Spinal cord (tissue), 10 donors: ENCODE measurements around the gene TMEM165. TPM values are rescaled to one million over a fixed set of nuclear protein-coding genes. Genes with fewer than 3 reads are reported as not detected.
"Not testable (repeated sequence)": the region's sequence is repeated elsewhere in the genome, so short reads cannot be mapped to it uniquely, and the experiment has no call there.

Experiments used
- DNase-seq, 6 donors: peaks; one replicate each; pipeline versions ENCODE4 v3.0.0 to v3.0.0-alpha.2; 2013 to 2015; ENCODE audit warnings: low spot score in 6 of 6, low read depth in 4 of 6
- H3K27ac ChIP-seq: one replicate; pipeline ENCODE4 v1.5.1; 2013; ENCODE audit warnings: low read depth, low read length, control low read depth
- H3K27me3 ChIP-seq: one replicate; pipeline ENCODE4 v1.6.1; 2013; ENCODE audit warnings: low read length; ENCODE audit not compliant: control insufficient read depth, insufficient read depth
- H3K36me3 ChIP-seq: one replicate; pipeline ENCODE4 v1.6.1; 2013; ENCODE audit warnings: low read length; ENCODE audit not compliant: control insufficient read depth, insufficient read depth
- H3K4me1 ChIP-seq: one replicate; pipeline ENCODE4 v1.6.1; 2013; ENCODE audit warnings: low read length; ENCODE audit not compliant: control insufficient read depth, insufficient read depth
- H3K4me3 ChIP-seq: one replicate; pipeline ENCODE4 v1.5.1; 2013; ENCODE audit warnings: low read depth, low read length, control low read depth
- H3K9me3 ChIP-seq: one replicate; pipeline ENCODE4 v1.6.1; 2013; ENCODE audit warnings: low read length; ENCODE audit not compliant: control insufficient read depth, insufficient read depth
- WGBS: methylation state at CpG from one replicate; pipeline ENCODE4 v1.1.5; 2013; ENCODE audit warnings: missing lambda C conversion rate; ENCODE audit not compliant: insufficient coverage; 5-methylcytosine and 5-hydroxymethylcytosine counted together
- long read RNA-seq, 4 donors: transcript quantifications; one replicate each; lab custom pipeline, GENCODE V29; 2026
- polyA plus RNA-seq, 2 donors: library from polyadenylated mRNA; unstranded; fragments of 120-200 nt; gene quantifications; one replicate each; pipeline ENCODE4 v1.2.1, GENCODE V29; 2013; ENCODE audit not compliant: insufficient read length in 2 of 2
- total RNA-seq, 2 donors: library from RNA; depleted of rRNA in 1 of 2; stranded (reverse); fragments of 120-200 nt in 1 of 2; fragments of >200 nt in 1 of 2; gene quantifications; one replicate each; pipeline versions ENCODE4 v1.2.3 to v1.2.4, GENCODE V29; 2013 to 2014
- donor health status: healthy.

The TMEM165 gene, protein sequence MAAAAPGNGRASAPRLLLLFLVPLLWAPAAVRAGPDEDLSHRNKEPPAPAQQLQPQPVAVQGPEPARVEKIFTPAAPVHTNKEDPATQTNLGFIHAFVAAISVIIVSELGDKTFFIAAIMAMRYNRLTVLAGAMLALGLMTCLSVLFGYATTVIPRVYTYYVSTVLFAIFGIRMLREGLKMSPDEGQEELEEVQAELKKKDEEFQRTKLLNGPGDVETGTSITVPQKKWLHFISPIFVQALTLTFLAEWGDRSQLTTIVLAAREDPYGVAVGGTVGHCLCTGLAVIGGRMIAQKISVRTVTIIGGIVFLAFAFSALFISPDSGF
- total RNA-seq (10 to 100 TPM; 73.4 to 86.1 TPM), polyA plus RNA-seq (10 to 100 TPM; 63.7 to 76.4 TPM)
- long read RNA-seq, donor 1, transcript TMEM165-201 (6 exons, 1,928 nt), result major isoform, 19 of 24 reads
- long read RNA-seq, donor 1, partial matches to known transcripts, result 0 of 24 reads
- long read RNA-seq, donor 1, other reads (novel, unspliced or antisense), result 0 of 24 reads
- long read RNA-seq, donor 2, transcript TMEM165-201 (6 exons, 1,928 nt), result major isoform, 10 of 12 reads
- long read RNA-seq, donor 2, partial matches to known transcripts, result 0 of 12 reads
- long read RNA-seq, donor 2, other reads (novel, unspliced or antisense), result 0 of 12 reads
- long read RNA-seq, donor 3, transcript TMEM165-201 (6 exons, 1,928 nt), result major isoform, 8 of 8 reads
- long read RNA-seq, donor 3, partial matches to known transcripts, result 0 of 8 reads
- long read RNA-seq, donor 3, other reads (novel, unspliced or antisense), result 0 of 8 reads
- long read RNA-seq, donor 4, transcript TMEM165-201 (6 exons, 1,928 nt), result major isoform, 27 of 31 reads
- long read RNA-seq, donor 4, partial matches to known transcripts, result 0 of 31 reads
- long read RNA-seq, donor 4, other reads (novel, unspliced or antisense), result 0 of 31 reads

DNA sequence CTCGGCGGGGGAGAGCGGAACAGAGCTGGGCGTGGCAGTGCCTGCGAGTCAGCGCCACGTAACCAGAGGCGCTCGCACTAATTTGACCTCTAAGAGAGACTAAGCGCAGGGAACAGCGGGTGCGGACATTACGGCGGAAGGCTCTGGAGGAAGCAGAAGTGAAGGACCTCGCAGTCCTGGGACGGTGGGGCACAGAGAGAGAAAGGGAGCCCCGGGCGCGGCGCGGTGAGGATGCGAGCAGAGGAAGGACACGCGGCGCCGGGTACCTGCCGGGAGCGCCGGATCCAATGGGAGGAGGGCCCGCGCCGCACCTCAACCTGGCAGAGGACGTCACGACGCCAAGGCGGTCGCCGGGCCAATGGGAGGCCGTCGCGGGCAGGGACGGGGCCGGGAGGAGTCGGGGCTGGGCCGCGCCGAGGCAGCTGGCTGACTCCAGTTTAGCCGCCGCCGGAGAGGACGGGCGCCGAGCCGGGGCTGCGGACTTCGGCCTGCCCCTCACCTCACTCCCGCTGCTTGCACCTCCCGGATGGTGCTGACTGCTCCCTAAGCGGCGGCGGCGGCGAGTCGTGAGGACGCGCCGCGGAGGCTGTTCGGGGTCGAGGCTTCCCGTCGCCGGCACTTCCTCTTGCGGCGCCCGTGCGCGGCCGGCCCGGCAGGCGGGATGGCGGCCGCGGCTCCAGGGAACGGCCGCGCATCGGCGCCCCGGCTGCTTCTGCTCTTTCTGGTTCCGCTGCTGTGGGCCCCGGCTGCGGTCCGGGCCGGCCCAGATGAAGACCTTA lies at the start of gene TMEM165:
Gene TMEM165 (plus strand): TSS at position 429 of the 779 bp plus-strand sequence. CDS start 233 bp downstream, at position 662.
- WGBS, result 0% methylated on average over 95 of the region's 95 CpGs
- Histone ChIP-seq H3K27me3 (no peaks in the 10 kb centered on the region), H3K4me1 (peaks cover 17% of the 10 kb centered on the region), H3K36me3 (no peaks in the 10 kb centered on the region), H3K4me3 (peak within 1 kb of the TSS; percentile 63), H3K9me3 (no peaks in the 10 kb centered on the region), H3K27ac (peak within 1 kb of the TSS; percentile 84)
- DNase-seq, result peak; percentile 61 to 95 (median 75)

DNA sequence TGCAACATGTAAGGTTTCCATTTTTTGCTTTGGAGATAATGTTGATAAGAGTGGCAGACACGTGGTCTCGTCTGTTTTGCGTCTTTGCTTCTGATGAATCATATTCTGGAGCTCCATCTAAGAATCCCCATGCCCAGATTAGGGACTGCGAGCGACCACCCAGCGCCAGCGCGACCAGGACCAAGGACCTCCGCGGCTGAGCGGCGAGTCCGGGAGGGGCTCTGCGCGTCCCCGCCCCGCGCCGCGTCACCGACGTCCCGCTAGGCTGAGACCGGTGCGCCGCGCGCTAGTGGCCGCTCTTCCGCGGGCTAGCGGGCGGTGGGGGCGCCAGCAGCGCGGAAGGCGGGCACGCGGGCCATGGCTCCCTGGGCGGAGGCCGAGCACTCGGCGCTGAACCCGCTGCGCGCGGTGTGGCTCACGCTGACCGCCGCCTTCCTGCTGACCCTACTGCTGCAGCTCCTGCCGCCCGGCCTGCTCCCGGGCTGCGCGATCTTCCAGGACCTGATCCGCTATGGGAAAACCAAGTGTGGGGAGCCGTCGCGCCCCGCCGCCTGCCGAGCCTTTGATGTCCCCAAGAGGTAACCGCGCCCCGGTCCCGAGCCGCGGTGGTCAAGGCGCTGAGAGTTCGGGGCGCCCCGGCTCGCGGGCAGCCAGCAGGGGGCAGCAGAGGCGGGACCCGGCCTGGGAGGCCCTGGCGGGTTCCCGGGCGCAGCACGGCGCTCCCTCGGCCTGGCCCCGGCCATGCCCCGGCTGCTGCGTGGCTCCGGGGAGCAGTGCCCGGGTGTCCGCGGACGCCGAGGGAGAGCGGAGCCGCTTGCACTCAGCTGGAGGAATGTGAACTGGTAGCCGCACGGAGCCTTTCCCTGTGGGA lies 49.5 kb upstream of the TMEM165 start, which contains the start of gene SRD5A3:
Gene SRD5A3 (plus strand): TSS at position 263 of the 871 bp plus-strand sequence. CDS start 95 bp downstream, at position 358.
- whole genome bisulfite sequencing, result under 1% methylated on average over 95 of the region's 95 CpGs
- peak; percentile 60 to 94 (median 72) for DNase-seq

DNA sequence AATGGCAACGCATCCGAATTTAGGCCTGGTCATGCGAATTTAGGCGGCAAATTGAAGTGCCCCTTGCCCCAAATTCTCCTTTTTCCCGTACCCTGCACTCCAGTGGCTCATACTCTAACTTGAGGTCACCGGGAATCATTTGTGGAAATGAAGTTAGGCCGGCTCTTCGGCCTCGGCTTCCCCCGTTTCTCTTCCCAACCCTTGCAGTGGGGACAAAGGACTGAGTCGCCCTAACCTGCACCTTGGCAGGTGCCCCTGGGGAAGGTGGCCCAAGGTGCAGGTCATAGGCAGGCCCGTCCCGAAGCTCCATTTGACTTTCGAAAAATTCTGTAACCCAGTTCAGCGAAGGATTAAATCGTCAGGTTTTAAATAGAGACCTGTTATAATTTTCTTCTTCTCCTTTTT lies 48.9 kb upstream of the TMEM165 start:
- H3K4me3 ChIP-seq, result peak overlapping the region; percentile 64
- no peaks in the 10 kb centered on the region for H3K27me3 ChIP-seq
- H3K4me1 ChIP-seq, result peaks cover 9% of the 10 kb centered on the region
- H3K27ac ChIP-seq, result peak overlapping the region; percentile 79
- H3K9me3 ChIP-seq, result no peaks in the 10 kb centered on the region
- H3K36me3 ChIP-seq, result peaks cover 6% of the 10 kb centered on the region
- DNase-seq, result no peak
- 14% methylated on average over 11 of the region's 16 CpGs for WGBS

More for the DNA sequence above, 49.5 kb upstream of the TMEM165 start, which contains the start of gene SRD5A3:
- Histone ChIP-seq H3K27ac (peak within 1 kb of the TSS; percentile 92), H3K4me3 (peak within 1 kb of the TSS; percentile 64), H3K27me3 (no peaks in the 10 kb centered on the region), H3K9me3 (no peaks in the 10 kb centered on the region), H3K4me1 (peaks cover 9% of the 10 kb centered on the region), H3K36me3 (peaks cover 3% of the 10 kb centered on the region)

DNA sequence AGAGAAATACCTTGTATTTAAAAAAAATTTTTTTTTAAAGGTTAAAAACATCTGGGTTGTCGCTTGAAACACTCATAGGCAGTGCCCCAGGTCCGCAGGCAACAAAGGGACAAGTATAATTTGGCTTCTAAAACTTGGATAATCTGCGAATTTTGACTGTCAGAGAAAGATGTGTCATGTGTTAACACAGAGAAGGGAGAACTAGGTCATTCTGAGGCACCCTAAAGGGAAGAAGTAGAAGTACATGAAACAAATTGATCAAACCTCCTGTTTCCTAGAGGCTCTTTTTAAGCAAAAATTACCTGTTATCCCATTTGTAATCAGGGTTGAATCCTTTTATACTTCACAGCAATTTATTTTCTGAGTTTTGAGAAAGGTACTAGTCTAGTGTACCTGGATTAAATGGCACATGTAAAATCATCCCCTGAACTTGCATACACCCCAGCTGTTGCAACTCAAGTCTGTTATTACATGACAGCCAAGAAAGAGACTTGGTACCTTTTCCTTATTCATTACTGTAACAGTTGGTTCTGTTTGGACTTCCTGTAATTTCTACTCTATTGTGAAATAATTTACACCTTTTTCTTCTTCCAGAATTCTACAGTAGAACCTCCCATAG lies 48.0 kb upstream of the TMEM165 start:
- H3K9me3 ChIP-seq, result no peaks in the 10 kb centered on the region
- H3K27ac ChIP-seq, result no peak overlapping the region
- peaks cover 9% of the 10 kb centered on the region for H3K4me1 ChIP-seq
- no peak overlapping the region for H3K4me3 ChIP-seq
- WGBS, result 84% methylated on average over 3 of the region's 3 CpGs
- H3K27me3 ChIP-seq, result no peaks in the 10 kb centered on the region
- DNase-seq, result no peak
- peaks cover 6% of the 10 kb centered on the region for H3K36me3 ChIP-seq

DNA sequence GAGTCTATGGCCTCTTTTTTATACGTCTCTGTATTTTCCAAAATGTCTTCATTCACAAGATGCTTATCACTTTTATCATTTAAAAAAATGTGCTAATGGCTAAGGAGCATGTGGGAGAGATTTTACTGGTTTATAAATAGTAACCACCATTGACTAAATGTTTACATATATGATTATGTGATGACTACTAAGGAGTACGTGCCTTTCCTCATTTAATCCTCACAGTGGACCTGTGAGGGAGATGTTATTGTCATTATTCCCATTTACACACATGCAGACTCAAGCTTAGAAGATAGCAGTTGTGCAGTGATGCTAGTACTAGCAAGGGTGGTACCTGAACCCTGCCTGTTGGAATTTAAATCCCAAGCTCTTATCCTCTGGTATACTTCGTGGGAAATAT lies 47.3 kb upstream of the TMEM165 start:
- no peak for DNase-seq
- no peaks in the 10 kb centered on the region for H3K27me3 ChIP-seq
- H3K9me3 ChIP-seq, result no peaks in the 10 kb centered on the region
- no peak overlapping the region for H3K27ac ChIP-seq
- H3K4me1 ChIP-seq, result peaks cover 9% of the 10 kb centered on the region
- H3K4me3 ChIP-seq, result no peak overlapping the region
- peaks cover 6% of the 10 kb centered on the region for H3K36me3 ChIP-seq
- WGBS, result no CpG with 5 or more reads among the region's 3 CpGs

DNA sequence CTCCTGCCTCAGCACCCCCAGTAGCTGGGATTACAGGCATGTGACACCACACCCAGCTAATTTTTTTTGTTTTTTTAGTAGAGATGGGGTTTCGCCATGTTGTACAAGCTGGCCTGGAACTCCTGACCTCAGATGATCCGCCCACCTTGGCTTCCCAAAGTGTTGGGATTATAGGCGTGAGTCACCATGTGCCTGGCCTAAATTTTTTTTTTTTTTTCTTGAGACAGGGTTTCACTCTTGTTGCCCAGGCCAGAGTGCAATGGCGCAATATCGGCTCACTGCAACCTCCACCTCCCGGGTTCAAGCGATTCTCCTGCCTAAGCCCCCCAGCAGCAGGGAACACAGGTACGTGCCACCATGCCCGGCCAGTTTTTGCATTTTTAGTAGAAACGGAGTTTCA lies 44.9 kb upstream of the TMEM165 start:
- H3K4me1 ChIP-seq, H3K27ac ChIP-seq, H3K4me3 ChIP-seq, H3K27me3 ChIP-seq, H3K9me3 ChIP-seq, DNase-seq: not testable (repeated sequence)
- H3K36me3 ChIP-seq, result peaks cover 13% of the 10 kb centered on the region
- 94% methylated on average over 10 of the region's 10 CpGs for WGBS

DNA sequence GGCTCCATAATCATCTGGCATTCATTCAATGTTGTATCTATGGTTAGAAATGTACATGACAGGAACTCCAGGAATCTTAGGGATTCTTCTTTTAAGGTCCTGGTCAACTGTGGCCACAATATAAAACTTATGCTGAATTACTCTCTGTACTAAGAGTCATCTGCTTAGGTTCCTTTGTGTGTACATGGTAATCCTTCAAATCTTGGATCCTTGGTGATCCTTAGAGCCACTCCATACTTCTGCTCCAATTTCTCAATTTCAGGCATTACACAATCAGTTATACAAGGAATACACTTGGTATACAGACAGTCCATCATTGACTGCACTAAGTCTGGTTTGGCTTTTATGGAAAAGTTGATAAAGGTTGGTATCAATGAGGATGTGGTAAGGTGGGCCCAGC lies 43.9 kb upstream of the TMEM165 start:
- DNase-seq, result no peak
- no peak overlapping the region for H3K27ac ChIP-seq
- H3K4me3 ChIP-seq, result no peak overlapping the region
- peaks cover 6% of the 10 kb centered on the region for H3K4me1 ChIP-seq
- no peaks in the 10 kb centered on the region for H3K27me3 ChIP-seq
- H3K36me3 ChIP-seq, result peaks cover 13% of the 10 kb centered on the region
- no peaks in the 10 kb centered on the region for H3K9me3 ChIP-seq

DNA sequence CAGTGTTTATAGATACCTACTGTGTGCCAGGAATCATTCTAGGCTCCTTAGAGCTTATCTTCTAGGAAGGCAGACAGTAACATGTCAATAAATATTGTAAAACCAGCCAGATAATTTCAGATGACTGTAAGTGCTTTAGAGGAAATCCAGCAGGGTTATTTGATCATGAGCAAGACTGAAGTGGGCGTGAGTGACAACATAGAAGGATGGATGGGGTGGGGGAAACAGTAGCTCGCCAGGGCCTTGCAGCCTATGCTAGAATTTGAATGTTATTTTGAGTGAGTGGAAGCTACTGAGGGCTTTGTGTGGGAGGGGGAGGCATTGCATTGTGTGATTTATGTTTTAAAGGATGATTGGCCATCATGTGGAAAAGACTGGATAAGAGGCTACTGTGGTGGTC lies 43.0 kb upstream of the TMEM165 start:
- peaks cover 13% of the 10 kb centered on the region for H3K36me3 ChIP-seq
- no peaks in the 10 kb centered on the region for H3K27me3 ChIP-seq
- no peaks in the 10 kb centered on the region for H3K9me3 ChIP-seq
- no peak for DNase-seq
- WGBS, result 97% methylated on average over 2 of the region's 2 CpGs
- H3K4me3 ChIP-seq, result no peak overlapping the region
- H3K4me1 ChIP-seq, result no peaks in the 10 kb centered on the region
- H3K27ac ChIP-seq, result no peak overlapping the region
